ENCODE measurements around the gene UBASH3B. TPM values are rescaled to one million over a fixed set of nuclear protein-coding genes. Genes with fewer than 3 reads are reported as not detected.

UBASH3B gene
- polyA plus RNA-seq, 1 experiment = 19.1 TPM

DNA sequence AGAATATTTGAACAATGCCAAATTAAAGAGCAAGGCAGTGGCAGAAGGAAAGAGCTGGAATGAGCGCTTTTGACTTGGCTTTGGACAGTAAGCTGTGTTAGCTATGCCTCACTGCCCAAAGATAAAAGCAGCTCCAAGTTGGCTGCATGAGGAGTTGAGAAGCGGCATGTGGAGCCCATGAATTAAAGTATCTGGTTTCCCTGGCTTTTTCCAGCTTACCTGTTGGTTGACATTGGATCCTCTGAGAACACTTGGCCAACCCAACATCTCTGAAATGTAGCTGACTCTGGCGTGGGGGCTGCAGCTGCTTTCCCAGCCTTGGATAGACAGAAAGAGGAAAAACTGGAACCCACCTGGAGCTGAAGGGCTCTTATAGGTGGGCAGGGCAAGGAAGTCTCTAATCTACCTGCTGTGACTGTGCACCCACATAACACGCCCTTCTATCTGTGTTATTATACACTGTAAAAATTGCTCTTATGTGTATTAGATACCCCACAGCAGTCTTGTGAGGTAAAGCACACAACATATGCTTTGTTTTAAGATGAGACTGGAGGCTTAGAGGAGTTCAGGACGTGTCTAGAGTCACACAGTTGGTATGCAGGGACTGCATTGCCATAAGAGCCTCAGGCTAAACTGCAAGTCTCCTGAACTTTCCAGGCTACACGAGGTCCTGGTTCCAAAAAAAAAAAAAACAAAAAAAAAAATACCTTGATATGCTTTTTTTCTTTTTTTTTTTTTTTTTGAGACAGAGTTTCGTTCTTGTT is 5.8 kb downstream of the UBASH3B start:
- Histone ChIP-seq H3K27me3 (ENCODE audit: control insufficient read depth, insufficient read depth, low read length) (no peaks in the 10 kb centered on the region), H3K9me3 (ENCODE audit: control insufficient read depth, insufficient read depth, low read length) (no peaks in the 10 kb centered on the region), H3K4me3 (ENCODE audit: low read depth, low read length) (no peak overlapping the region), H3K27ac (ENCODE audit: low read depth, low read length) (peak overlapping the region; percentile 11)
- CTCF ChIA-PET = interaction anchor here (0.6 to 1.6 kb wide), 4 partner anchors 18 to 202 kb away, joined by 3 to 6 read pairs (median 4); no protein-coding TSS in a partner anchor
- TF ChIP-seq, protein P1, sequence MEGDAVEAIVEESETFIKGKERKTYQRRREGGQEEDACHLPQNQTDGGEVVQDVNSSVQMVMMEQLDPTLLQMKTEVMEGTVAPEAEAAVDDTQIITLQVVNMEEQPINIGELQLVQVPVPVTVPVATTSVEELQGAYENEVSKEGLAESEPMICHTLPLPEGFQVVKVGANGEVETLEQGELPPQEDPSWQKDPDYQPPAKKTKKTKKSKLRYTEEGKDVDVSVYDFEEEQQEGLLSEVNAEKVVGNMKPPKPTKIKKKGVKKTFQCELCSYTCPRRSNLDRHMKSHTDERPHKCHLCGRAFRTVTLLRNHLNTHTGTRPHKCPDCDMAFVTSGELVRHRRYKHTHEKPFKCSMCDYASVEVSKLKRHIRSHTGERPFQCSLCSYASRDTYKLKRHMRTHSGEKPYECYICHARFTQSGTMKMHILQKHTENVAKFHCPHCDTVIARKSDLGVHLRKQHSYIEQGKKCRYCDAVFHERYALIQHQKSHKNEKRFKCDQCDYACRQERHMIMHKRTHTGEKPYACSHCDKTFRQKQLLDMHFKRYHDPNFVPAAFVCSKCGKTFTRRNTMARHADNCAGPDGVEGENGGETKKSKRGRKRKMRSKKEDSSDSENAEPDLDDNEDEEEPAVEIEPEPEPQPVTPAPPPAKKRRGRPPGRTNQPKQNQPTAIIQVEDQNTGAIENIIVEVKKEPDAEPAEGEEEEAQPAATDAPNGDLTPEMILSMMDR (IDR thresholded peaks at IDR 0.05; ENCODE audit: low read depth, low read length) = no peak
- POLR2A ChIA-PET = no interaction called here
- DNase-seq (ENCODE audit: low read depth, low spot score) = no peak

DNA sequence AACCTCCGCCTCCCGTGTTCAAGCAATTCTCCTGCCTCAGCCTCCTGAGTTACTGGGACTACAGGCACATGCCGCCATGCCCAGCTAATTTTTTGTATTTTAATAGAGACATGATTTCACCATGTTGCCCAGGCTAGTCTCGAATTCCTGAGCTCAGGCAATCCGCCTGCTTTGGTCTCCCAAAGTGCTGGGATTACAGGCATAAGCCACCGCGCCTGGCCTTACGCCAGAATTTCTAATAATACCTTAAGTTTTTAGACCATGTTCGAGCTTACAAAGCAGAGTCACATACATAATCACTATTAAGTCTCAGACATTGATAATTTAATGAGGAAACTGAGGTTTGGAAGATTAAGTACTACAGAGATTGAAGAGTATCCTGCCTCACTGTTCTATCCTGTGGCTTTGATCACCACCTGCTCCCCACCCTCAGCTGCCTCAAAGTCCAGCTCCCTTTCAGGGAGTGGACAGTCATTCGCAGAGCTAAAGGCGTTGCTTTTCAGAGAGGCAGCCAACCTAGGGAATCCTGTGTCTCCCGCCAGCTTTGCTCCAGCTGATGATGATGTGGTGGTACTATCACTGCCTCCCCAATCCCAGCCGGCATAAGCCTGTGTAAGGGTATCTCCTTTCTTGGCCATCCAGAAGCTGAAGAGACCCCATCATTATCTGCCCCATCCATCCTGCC is 7.7 kb downstream of the UBASH3B start:
- TF ChIP-seq, protein P1 (IDR thresholded peaks at IDR 0.05; ENCODE audit: low read depth, low read length) = no peak
- no peak for DNase-seq (ENCODE audit: low read depth, low spot score)
- Histone ChIP-seq H3K9me3 (ENCODE audit: control insufficient read depth, insufficient read depth, low read length) (no peaks in the 10 kb centered on the region), H3K27ac (ENCODE audit: low read depth, low read length) (no peak overlapping the region), H3K4me3 (ENCODE audit: low read depth, low read length) (no peak overlapping the region), H3K27me3 (ENCODE audit: control insufficient read depth, insufficient read depth, low read length) (no peaks in the 10 kb centered on the region)
- ChIA-PET CTCF (interaction anchor here (0.7 kb wide), 1 partner anchor 195 kb away, joined by 6 read pairs; no protein-coding TSS in a partner anchor), POLR2A (no interaction called here)

DNA sequence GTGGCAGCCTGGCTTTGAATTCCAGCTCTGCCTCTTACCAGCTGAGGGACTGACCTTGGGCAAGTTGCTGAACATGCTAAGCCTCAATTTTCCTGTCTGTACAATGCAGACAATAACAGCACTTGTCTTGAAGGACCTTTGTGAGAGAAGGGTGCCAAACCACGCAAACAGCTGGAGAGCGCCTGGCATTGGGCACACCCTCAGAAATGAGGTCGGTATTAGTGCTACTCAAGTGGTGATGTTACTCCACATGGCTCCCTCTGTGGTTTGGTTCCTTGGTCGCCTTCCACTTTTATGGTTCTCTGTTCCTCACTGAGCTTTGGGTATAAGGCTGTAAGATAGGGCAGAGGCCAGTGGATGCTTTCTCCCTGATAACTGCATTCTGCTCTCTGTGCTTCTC is 8.2 kb downstream of the UBASH3B start:
- TF ChIP-seq, protein P1 (IDR thresholded peaks at IDR 0.05; ENCODE audit: low read depth, low read length) = no peak
- no peaks in the 10 kb centered on the region for H3K9me3 ChIP-seq (ENCODE audit: control insufficient read depth, insufficient read depth, low read length)
- POLR2A ChIA-PET = no interaction called here
- no peak for DNase-seq (ENCODE audit: low read depth, low spot score)
- CTCF ChIA-PET = no interaction called here
- H3K27me3 ChIP-seq (ENCODE audit: control insufficient read depth, insufficient read depth, low read length) = no peaks in the 10 kb centered on the region
- H3K27ac ChIP-seq (ENCODE audit: low read depth, low read length) = no peak overlapping the region
- no peak overlapping the region for H3K4me3 ChIP-seq (ENCODE audit: low read depth, low read length)

DNA sequence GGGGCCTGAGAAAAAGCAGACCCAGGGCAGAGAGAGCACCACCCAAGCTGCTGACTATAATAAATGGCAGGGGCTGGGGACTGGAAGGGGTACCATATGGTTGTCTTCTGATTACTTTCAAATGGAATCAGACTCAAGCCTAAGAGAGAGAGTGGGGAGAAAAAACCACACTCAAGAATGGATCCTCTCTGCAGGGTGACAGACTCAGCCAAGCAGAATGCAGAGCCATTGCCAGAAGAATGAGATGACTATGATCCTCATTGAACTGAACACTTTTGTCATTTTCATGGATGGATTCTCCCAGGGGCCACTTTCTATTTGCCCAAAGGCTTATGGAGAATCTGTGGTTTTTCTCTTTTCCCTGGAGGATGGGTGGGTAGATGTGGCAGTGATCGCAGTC is 8.7 kb downstream of the UBASH3B start:
- Histone ChIP-seq H3K9me3 (ENCODE audit: control insufficient read depth, insufficient read depth, low read length) (no peaks in the 10 kb centered on the region), H3K27me3 (ENCODE audit: control insufficient read depth, insufficient read depth, low read length) (no peaks in the 10 kb centered on the region), H3K4me3 (ENCODE audit: low read depth, low read length) (no peak overlapping the region), H3K27ac (ENCODE audit: low read depth, low read length) (no peak overlapping the region)
- ChIA-PET POLR2A (no interaction called here), CTCF (no interaction called here)
- no peak for DNase-seq (ENCODE audit: low read depth, low spot score)
- TF ChIP-seq, protein P1 (IDR thresholded peaks at IDR 0.05; ENCODE audit: low read depth, low read length) = no peak

DNA sequence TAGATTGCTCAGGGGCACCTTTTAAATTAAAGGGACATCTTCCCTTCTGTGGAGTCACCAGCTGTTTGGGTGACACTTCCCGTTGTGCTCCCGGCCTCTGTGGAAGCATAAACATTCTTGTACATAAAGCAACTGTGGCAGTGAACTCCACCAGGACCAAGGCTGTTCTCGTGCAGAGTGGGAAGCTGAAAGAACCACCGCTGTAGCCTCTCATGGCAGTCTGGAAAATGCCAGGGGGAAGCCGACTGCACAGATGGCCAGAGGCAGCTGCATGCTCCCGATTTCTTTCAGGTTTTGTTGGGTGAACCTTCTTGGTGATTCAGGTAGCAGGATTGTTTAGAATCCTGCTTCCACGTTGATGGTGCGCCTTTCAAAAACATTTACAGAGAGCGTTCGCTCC is 10.3 kb downstream of the UBASH3B start:
- ChIA-PET POLR2A (no interaction called here), CTCF (no interaction called here)
- TF ChIP-seq, protein P1 (IDR thresholded peaks at IDR 0.05; ENCODE audit: low read depth, low read length) = no peak
- H3K4me3 ChIP-seq (ENCODE audit: low read depth, low read length) = no peak overlapping the region
- H3K9me3 ChIP-seq (ENCODE audit: control insufficient read depth, insufficient read depth, low read length) = no peaks in the 10 kb centered on the region
- no peak for DNase-seq (ENCODE audit: low read depth, low spot score)
- H3K27me3 ChIP-seq (ENCODE audit: control insufficient read depth, insufficient read depth, low read length) = no peaks in the 10 kb centered on the region
- H3K27ac ChIP-seq (ENCODE audit: low read depth, low read length) = no peak overlapping the region
